RWPE2 (cell line): ENCODE results near the gene STEAP3.

ENCODE experiments used
- ATAC-seq: fragments of 200-7000 bp; cut with Tn5 transposase; 3 replicates; pipeline ENCODE4 v1.9.1; 2021; ENCODE audit warnings: low read depth
- DNase-seq: peaks from one replicate; pipeline ENCODE4 v3.0.0-alpha.2; 2020; ENCODE audit warnings: low spot score
- H3K27ac ChIP-seq: fragments of 450-650 bp; 2 replicates; pipeline ENCODE4 v1.5.1; 2017; ENCODE audit warnings: mild to moderate bottlenecking; ENCODE audit not compliant: poor library complexity, severe bottlenecking
- H3K27me3 ChIP-seq: fragments of 250-450 bp; sonication (Bioruptor Pico); 2 replicates; pipeline ENCODE4 v1.5.1; 2021; ENCODE audit warnings: mild to moderate bottlenecking, moderate library complexity; ENCODE audit not compliant: insufficient read depth, poor library complexity, severe bottlenecking
- H3K36me3 ChIP-seq: fragments of 250-450 bp; sonication (Bioruptor Pico); 2 replicates; pipeline ENCODE4 v1.5.1; 2020; ENCODE audit warnings: low read depth, mild to moderate bottlenecking, moderate library complexity
- H3K4me1 ChIP-seq: fragments of 250-450 bp; sonication (Bioruptor Pico); 2 replicates; pipeline ENCODE4 v1.5.1; 2021; ENCODE audit warnings: mild to moderate bottlenecking, moderate library complexity; ENCODE audit not compliant: insufficient read depth, poor library complexity, severe bottlenecking
- H3K4me3 ChIP-seq: fragments of 250-450 bp; sonication (Bioruptor Pico); 2 replicates; pipeline ENCODE4 v1.5.1; 2021; ENCODE audit warnings: mild to moderate bottlenecking, moderate library complexity; ENCODE audit not compliant: severe bottlenecking
- H3K9me3 ChIP-seq: fragments of 250-450 bp; sonication (Bioruptor Pico); 2 replicates; pipeline ENCODE4 v1.5.1; 2021; ENCODE audit warnings: mild to moderate bottlenecking, moderate library complexity; ENCODE audit not compliant: severe bottlenecking
- CTCF ChIP-seq: fragments of 450-650 bp; IDR thresholded peaks from one replicate; pipeline ENCODE4 v1.5.1; 2017; ENCODE audit warnings: mild to moderate bottlenecking, moderate library complexity; ENCODE audit not compliant: poor library complexity, severe bottlenecking

The STEAP3 gene

GRCh38 chr2:119252186-119253113 is 28.8 kb downstream of the STEAP3 start:
- H3K27ac ChIP-seq: peak overlapping the region; percentile 87
- H3K4me1 ChIP-seq: peaks cover 32% of the 10 kb centered on the region
- ATAC-seq: peak; percentile 91
- H3K36me3 ChIP-seq: peaks cover 14% of the 10 kb centered on the region
- no peak for DNase-seq
- H3K4me3 ChIP-seq: no peak overlapping the region
- no peaks in the 10 kb centered on the region for H3K27me3 ChIP-seq
- no peak for TF ChIP-seq CTCF
- no peaks in the 10 kb centered on the region for H3K9me3 ChIP-seq

GRCh38 chr2:119253114-119253702 is 29.6 kb downstream of the STEAP3 start:
- ATAC-seq (peak; percentile 4; the same call in 1 of the 3 replicates), DNase-seq (no peak)
- no peaks in the 10 kb centered on the region for H3K27me3 ChIP-seq
- H3K9me3 ChIP-seq: no peaks in the 10 kb centered on the region
- H3K27ac ChIP-seq: peak overlapping the region; percentile 87
- no peak overlapping the region for H3K4me3 ChIP-seq
- H3K4me1 ChIP-seq: peaks cover 32% of the 10 kb centered on the region
- H3K36me3 ChIP-seq: peaks cover 14% of the 10 kb centered on the region
- no peak for TF ChIP-seq CTCF

- DNase-seq (no peak), ATAC-seq (no peak)
- peak overlapping the region; percentile 87 for H3K27ac ChIP-seq
- H3K4me1 ChIP-seq: peaks cover 31% of the 10 kb centered on the region
- H3K4me3 ChIP-seq: no peak overlapping the region
- no peak for TF ChIP-seq CTCF
- no peaks in the 10 kb centered on the region for H3K9me3 ChIP-seq
- H3K27me3 ChIP-seq: no peaks in the 10 kb centered on the region
- peaks cover 14% of the 10 kb centered on the region for H3K36me3 ChIP-seq
These were observed 30.3 kb downstream of the STEAP3 start for GRCh38 chr2:119253760-119254600.

GRCh38 chr2:119254601-119255080 is 31.0 kb downstream of the STEAP3 start:
- Histone ChIP-seq H3K4me3 (no peak overlapping the region), H3K4me1 (peaks cover 31% of the 10 kb centered on the region), H3K36me3 (peaks cover 14% of the 10 kb centered on the region), H3K27me3 (no peaks in the 10 kb centered on the region), H3K9me3 (no peaks in the 10 kb centered on the region), H3K27ac (peak overlapping the region; percentile 51)
- ATAC-seq (no peak), DNase-seq (no peak)
- no peak for TF ChIP-seq CTCF
